Ishikawa (cell line): ENCODE data around the gene LRRC41.
A peak's percentile ranks its signal among the peaks of the same experiment; 100 is the strongest.

ENCODE experiments used
- CEBPB ChIP-seq: IDR thresholded peaks from 2 replicates; pipeline ENCODE4 v1.6.1; 2012
- CREB1 ChIP-seq: IDR thresholded peaks from 2 replicates; pipeline ENCODE4 v1.6.1; 2012; ENCODE audit warnings: low read depth
- EGR1 ChIP-seq: IDR thresholded peaks from 2 replicates; pipeline ENCODE4 v1.6.1; 2012
- EP300 ChIP-seq: IDR thresholded peaks from 2 replicates; pipeline ENCODE4 v1.6.1; 2012; ENCODE audit warnings: borderline replicate concordance
- FOXM1 ChIP-seq: IDR thresholded peaks from 2 replicates; pipeline ENCODE4 v1.6.1; 2012; ENCODE audit warnings: low read depth, borderline replicate concordance
- MAX ChIP-seq: IDR thresholded peaks from 2 replicates; pipeline ENCODE4 v1.6.1; 2012
- NFIC ChIP-seq: IDR thresholded peaks from 2 replicates; pipeline ENCODE4 v1.6.1; 2012
- RAD21 ChIP-seq: IDR thresholded peaks from 2 replicates; pipeline ENCODE4 v1.6.1; 2012; ENCODE audit warnings: low read depth
- TAF1 ChIP-seq: IDR thresholded peaks from 2 replicates; pipeline ENCODE4 v1.6.1; 2012; ENCODE audit warnings: low read depth, mild to moderate bottlenecking
- TCF12 ChIP-seq: IDR thresholded peaks from 2 replicates; pipeline ENCODE4 v1.6.1; 2012; ENCODE audit warnings: low read depth
- TEAD4 ChIP-seq: IDR thresholded peaks from 2 replicates; pipeline ENCODE4 v1.6.1; 2012
- YY1 ChIP-seq: IDR thresholded peaks from 2 replicates; pipeline ENCODE4 v1.6.1; 2012; ENCODE audit warnings: low read depth
- ZBTB7A ChIP-seq: IDR thresholded peaks from 2 replicates; pipeline ENCODE4 v1.6.1; 2012; ENCODE audit warnings: low read depth
- TF ChIP-seq, protein P1 (sequence below): IDR thresholded peaks from 2 replicates; pipeline ENCODE4 v1.6.1; 2012
- TF ChIP-seq, protein P2 (sequence below): IDR thresholded peaks from 2 replicates; pipeline ENCODE4 v1.6.1; 2012; ENCODE audit warnings: low read depth, mild to moderate bottlenecking

Gene LRRC41

DNA sequence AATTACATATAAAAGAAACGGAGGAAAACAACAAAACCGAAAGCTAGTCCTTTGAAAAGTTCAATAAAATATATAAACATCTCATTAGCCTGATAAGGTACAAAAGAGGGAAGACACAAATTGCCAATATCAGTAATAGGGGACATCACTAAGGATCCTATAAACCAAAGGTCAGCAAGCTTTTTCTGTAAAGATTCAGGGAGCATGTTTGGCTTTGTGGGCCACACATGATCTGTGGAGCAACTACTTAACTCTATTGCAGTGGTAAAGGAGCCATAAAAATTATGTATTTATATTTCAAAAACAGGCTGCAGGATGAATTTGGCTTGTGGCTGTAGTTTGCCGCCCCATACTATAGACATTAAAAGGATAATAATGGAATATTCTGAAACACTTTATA, 31.7 kb upstream of the LRRC41 start:
- TF ChIP-seq ZBTB7A: no peak
- no peak for TF ChIP-seq EGR1
- no peak for TF ChIP-seq NFIC
- TF ChIP-seq EP300: no peak
- TF ChIP-seq TAF1: no peak
- no peak for TF ChIP-seq MAX
- no peak for TF ChIP-seq RAD21

- no peak for TF ChIP-seq EGR1
- no peak for TF ChIP-seq FOXM1
- no peak for TF ChIP-seq EP300
- TF ChIP-seq, protein P1, sequence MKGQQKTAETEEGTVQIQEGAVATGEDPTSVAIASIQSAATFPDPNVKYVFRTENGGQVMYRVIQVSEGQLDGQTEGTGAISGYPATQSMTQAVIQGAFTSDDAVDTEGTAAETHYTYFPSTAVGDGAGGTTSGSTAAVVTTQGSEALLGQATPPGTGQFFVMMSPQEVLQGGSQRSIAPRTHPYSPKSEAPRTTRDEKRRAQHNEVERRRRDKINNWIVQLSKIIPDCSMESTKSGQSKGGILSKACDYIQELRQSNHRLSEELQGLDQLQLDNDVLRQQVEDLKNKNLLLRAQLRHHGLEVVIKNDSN: no peak
- TF ChIP-seq, protein P2, sequence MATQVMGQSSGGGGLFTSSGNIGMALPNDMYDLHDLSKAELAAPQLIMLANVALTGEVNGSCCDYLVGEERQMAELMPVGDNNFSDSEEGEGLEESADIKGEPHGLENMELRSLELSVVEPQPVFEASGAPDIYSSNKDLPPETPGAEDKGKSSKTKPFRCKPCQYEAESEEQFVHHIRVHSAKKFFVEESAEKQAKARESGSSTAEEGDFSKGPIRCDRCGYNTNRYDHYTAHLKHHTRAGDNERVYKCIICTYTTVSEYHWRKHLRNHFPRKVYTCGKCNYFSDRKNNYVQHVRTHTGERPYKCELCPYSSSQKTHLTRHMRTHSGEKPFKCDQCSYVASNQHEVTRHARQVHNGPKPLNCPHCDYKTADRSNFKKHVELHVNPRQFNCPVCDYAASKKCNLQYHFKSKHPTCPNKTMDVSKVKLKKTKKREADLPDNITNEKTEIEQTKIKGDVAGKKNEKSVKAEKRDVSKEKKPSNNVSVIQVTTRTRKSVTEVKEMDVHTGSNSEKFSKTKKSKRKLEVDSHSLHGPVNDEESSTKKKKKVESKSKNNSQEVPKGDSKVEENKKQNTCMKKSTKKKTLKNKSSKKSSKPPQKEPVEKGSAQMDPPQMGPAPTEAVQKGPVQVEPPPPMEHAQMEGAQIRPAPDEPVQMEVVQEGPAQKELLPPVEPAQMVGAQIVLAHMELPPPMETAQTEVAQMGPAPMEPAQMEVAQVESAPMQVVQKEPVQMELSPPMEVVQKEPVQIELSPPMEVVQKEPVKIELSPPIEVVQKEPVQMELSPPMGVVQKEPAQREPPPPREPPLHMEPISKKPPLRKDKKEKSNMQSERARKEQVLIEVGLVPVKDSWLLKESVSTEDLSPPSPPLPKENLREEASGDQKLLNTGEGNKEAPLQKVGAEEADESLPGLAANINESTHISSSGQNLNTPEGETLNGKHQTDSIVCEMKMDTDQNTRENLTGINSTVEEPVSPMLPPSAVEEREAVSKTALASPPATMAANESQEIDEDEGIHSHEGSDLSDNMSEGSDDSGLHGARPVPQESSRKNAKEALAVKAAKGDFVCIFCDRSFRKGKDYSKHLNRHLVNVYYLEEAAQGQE: no peak
- TF ChIP-seq ZBTB7A: no peak
- TF ChIP-seq NFIC: no peak
- TF ChIP-seq MAX: no peak
- no peak for TF ChIP-seq CEBPB
These were observed 30.6 kb upstream of the LRRC41 start for GRCh38 chr1:46334030-46334384.

- no peak for TF ChIP-seq TAF1
- TF ChIP-seq RAD21: peak; percentile 54
- no peak for TF ChIP-seq MAX
- no peak for TF ChIP-seq CREB1
- no peak for TF ChIP-seq YY1
- no peak for TF ChIP-seq TCF12
These were observed 30.0 kb upstream of the LRRC41 start for GRCh38 chr1:46333300-46334029.

DNA sequence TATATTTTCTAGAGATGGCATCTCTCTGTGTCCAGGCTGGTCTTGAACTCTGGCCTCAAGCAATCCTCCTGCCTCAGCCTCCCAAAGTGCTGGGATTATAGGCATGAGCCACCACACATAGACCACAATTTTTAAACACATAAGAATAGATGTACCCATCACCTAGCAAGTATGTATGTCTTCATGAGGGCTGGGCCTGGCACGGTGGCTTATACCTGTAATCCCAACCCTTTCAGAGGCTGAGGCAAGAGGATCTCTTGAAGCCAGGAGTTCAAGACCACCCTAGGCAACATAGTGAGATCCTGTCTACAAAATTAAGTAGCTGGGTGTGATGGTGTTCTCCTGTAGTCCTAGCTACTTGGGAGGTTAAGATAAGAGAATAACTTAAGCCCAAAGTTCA, 13.9 kb upstream of the LRRC41 start:
- TF ChIP-seq ZBTB7A: no peak
- TF ChIP-seq FOXM1: no peak

DNA sequence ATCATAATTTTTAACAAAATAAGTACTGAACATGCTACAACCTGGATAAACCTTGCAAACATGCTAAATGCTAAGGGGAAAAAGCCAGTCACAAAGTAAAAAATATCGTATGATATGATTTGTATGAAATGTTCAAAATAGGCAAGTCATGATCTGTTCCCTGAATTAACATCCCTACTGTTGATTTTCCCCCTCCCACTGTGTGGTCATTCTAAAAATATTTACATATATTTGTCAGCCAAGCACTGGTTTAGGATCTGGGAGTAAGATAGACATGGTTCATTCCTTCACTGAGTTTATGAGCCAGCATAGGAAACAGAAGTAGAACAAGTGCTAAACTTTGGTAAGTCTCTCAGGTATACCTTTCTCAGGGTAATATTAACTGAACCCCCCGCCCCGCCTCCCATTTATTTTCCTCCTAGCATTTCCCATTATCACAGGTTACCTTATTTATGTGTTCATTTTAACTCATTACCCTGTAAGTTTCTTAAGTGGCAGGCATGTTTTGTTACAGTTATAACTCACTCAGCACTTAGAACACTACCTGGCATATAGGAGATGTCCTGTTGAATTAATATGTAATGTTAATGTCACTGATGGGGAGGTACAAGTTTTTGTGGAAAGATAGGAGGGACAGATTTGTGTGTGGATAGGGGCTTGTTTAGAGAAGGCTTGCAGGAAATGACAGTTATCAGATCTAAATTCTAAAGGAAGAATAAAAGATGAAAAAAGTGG, 12.4 kb upstream of the LRRC41 start:
- TF ChIP-seq MAX (no peak), EP300 (no peak), EGR1 (no peak), FOXM1 (no peak), CEBPB (no peak), CREB1 (no peak), TEAD4 (no peak), ZBTB7A (no peak), NFIC (no peak), RAD21 (no peak), YY1 (no peak), TAF1 (no peak), TCF12 (no peak)
- TF ChIP-seq, protein P2: no peak
- TF ChIP-seq, protein P1: no peak

- no peak for TF ChIP-seq EP300
- TF ChIP-seq MAX: no peak
- TF ChIP-seq YY1: no peak
- no peak for TF ChIP-seq TAF1
- TF ChIP-seq CEBPB: no peak
- no peak for TF ChIP-seq CREB1
- no peak for TF ChIP-seq RAD21
- TF ChIP-seq ZBTB7A: no peak
- TF ChIP-seq TCF12: no peak
- TF ChIP-seq NFIC: no peak
These were observed 6.9 kb upstream of the LRRC41 start for GRCh38 chr1:46310321-46310720.
